Neural cell (in vitro differentiated cells): ENCODE results near the gene DBET.
"Not testable (repeated sequence)": the region's sequence is repeated elsewhere in the genome, so short reads cannot be mapped to it uniquely, and the experiment has no call there.

Source experiments
- CTCF ChIP-seq: fragments of 450-650 bp; IDR thresholded peaks from 2 replicates; pipeline ENCODE4 v1.5.1; 2014; ENCODE audit warnings: antibody characterized with exemption, mild to moderate bottlenecking, moderate library complexity; ENCODE audit not compliant: poor library complexity, severe bottlenecking
- EP300 ChIP-seq: fragments of 450-650 bp; conservative IDR thresholded peaks from 2 replicates; pipeline ENCODE4 v1.6.1; 2014; ENCODE audit warnings: antibody characterized with exemption, mild to moderate bottlenecking, moderate library complexity; ENCODE audit not compliant: poor library complexity, severe bottlenecking
- EZH2 ChIP-seq: fragments of 200-600, 300-800 bp; shearing (Covaris generic), sonication (generic); IDR thresholded peaks from 2 replicates; pipeline ENCODE4 v1.6.1; 2014; ENCODE audit warnings: antibody characterized with exemption, low read length, borderline replicate concordance, mild to moderate bottlenecking; ENCODE audit not compliant: insufficient read depth, poor library complexity, severe bottlenecking
- MXI1 ChIP-seq: fragments of 450-650 bp; conservative IDR thresholded peaks from 2 replicates; pipeline ENCODE4 v1.6.1; 2014; ENCODE audit warnings: antibody characterized with exemption, mild to moderate bottlenecking; ENCODE audit not compliant: poor library complexity, severe bottlenecking
- POLR2AphosphoS5 ChIP-seq: IDR thresholded peaks from 2 replicates; pipeline ENCODE4 v1.6.1; 2012
- RAD21 ChIP-seq: fragments of 450-650 bp; conservative IDR thresholded peaks from 2 replicates; pipeline ENCODE4 v1.6.1; 2014; ENCODE audit warnings: antibody characterized with exemption, mild to moderate bottlenecking, moderate library complexity
- TAF1 ChIP-seq: IDR thresholded peaks from 2 replicates; pipeline ENCODE4 v1.6.1; 2012; ENCODE audit warnings: low read depth

GRCh38 chr4:190064342-190064741 lies at the start of gene DBET:
- TF ChIP-seq CTCF, EZH2, POLR2AphosphoS5, MXI1, EP300, TAF1, RAD21: not testable (repeated sequence)
